GM10248 (cell line): Measurements from ENCODE around the gene TNKS2.
A peak's percentile ranks its signal among the peaks of the same experiment; 100 is the strongest.

Source experiments
- CTCF ChIA-PET: fragments of 300-600 bp; sonication (Branson Sonifier 250); formaldehyde crosslinking; extraction: SDS; loops from one replicate; lab custom pipeline; 2021; ENCODE audit warnings: antibody characterized with exemption; lab: Yijun Ruan, JAX
- POLR2A ChIA-PET: fragments of 350-650 bp; sonication (Branson Sonifier 250); formaldehyde crosslinking; extraction: SDS; loops from one replicate; lab custom pipeline; 2020; ENCODE audit warnings: antibody characterized with exemption; lab: Yijun Ruan, JAX
- DNase-seq: peaks from one replicate; pipeline ENCODE4 v3.0.0; 2012; ENCODE audit errors: extremely low spot score
- CTCF ChIP-seq: IDR thresholded peaks from 2 replicates; pipeline ENCODE4 v1.5.1; 2012; ENCODE audit warnings: mild to moderate bottlenecking, low read depth; ENCODE audit errors: extremely low read depth, missing control alignments, control extremely low read depth

Gene TNKS2

GRCh38 chr10:91787258-91787657 is 11.0 kb upstream of the TNKS2 start:
- TF ChIP-seq CTCF: no peak
- POLR2A ChIA-PET: no interaction called here
- CTCF ChIA-PET: interaction anchor here (0.9 kb wide), 1 partner anchor 11 kb away, joined by 3 read pairs; the partner anchor contains the start of gene TNKS2
- DNase-seq: no peak

- CTCF ChIA-PET: interaction anchor here (0.9 kb wide), 1 partner anchor 10 kb away, joined by 3 read pairs; the partner anchor contains the start of gene TNKS2
- TF ChIP-seq CTCF: no peak
- POLR2A ChIA-PET: no interaction called here
- DNase-seq: no peak
Observed at GRCh38 chr10:91787810-91788209, 10.4 kb upstream of the TNKS2 start.

- no peak for TF ChIP-seq CTCF
- ChIA-PET POLR2A (no interaction called here), CTCF (no interaction called here)
- no peak for DNase-seq
Observed at GRCh38 chr10:91788527-91788926, 9.7 kb upstream of the TNKS2 start.

GRCh38 chr10:91796331-91797047 is 1.7 kb upstream of the TNKS2 start:
- POLR2A ChIA-PET: interaction anchor here (0.5 kb wide), 1 partner anchor 793 kb away, joined by 3 read pairs; no protein-coding TSS in a partner anchor
- CTCF ChIA-PET: interaction anchor here (0.5 to 1.4 kb wide), 8 partner anchors 14 to 917 kb away, joined by 3 to 5 read pairs (median 4); no protein-coding TSS in a partner anchor
- peak; percentile 25 for DNase-seq
- TF ChIP-seq CTCF: no peak

- CTCF ChIA-PET: interaction anchor here (0.8 to 1.4 kb wide), 4 partner anchors 14 to 499 kb away, joined by 3 to 5 read pairs (median 4); no protein-coding TSS in a partner anchor
- POLR2A ChIA-PET: no interaction called here
- TF ChIP-seq CTCF: no peak
- no peak for DNase-seq
Observed at GRCh38 chr10:91797048-91797690, 1.1 kb upstream of the TNKS2 start.

- ChIA-PET POLR2A (interaction anchor here (1.3 kb wide), 1 partner anchor 125 kb away, joined by 4 read pairs; the partner anchor contains the start of gene BTAF1), CTCF (interaction anchor here (1.0 to 1.1 kb wide), 2 partner anchors 15 to 18 kb away, joined by 3 read pairs; no protein-coding TSS in a partner anchor)
- TF ChIP-seq CTCF: no peak
- DNase-seq: peak; percentile 53
Observed at GRCh38 chr10:91798649-91799611, 704 bp downstream of the TNKS2 start.
